ENCODE measurements around the gene FEM1C.

Gene FEM1C

GRCh38 chr5:115503420-115503819, 41.2 kb downstream of the FEM1C start:
- TF ChIP-seq, protein P1, sequence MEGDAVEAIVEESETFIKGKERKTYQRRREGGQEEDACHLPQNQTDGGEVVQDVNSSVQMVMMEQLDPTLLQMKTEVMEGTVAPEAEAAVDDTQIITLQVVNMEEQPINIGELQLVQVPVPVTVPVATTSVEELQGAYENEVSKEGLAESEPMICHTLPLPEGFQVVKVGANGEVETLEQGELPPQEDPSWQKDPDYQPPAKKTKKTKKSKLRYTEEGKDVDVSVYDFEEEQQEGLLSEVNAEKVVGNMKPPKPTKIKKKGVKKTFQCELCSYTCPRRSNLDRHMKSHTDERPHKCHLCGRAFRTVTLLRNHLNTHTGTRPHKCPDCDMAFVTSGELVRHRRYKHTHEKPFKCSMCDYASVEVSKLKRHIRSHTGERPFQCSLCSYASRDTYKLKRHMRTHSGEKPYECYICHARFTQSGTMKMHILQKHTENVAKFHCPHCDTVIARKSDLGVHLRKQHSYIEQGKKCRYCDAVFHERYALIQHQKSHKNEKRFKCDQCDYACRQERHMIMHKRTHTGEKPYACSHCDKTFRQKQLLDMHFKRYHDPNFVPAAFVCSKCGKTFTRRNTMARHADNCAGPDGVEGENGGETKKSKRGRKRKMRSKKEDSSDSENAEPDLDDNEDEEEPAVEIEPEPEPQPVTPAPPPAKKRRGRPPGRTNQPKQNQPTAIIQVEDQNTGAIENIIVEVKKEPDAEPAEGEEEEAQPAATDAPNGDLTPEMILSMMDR (conservative IDR thresholded peaks at IDR 0.05), result no peak
- H3K27ac ChIP-seq, result no peak overlapping the region

DNA sequence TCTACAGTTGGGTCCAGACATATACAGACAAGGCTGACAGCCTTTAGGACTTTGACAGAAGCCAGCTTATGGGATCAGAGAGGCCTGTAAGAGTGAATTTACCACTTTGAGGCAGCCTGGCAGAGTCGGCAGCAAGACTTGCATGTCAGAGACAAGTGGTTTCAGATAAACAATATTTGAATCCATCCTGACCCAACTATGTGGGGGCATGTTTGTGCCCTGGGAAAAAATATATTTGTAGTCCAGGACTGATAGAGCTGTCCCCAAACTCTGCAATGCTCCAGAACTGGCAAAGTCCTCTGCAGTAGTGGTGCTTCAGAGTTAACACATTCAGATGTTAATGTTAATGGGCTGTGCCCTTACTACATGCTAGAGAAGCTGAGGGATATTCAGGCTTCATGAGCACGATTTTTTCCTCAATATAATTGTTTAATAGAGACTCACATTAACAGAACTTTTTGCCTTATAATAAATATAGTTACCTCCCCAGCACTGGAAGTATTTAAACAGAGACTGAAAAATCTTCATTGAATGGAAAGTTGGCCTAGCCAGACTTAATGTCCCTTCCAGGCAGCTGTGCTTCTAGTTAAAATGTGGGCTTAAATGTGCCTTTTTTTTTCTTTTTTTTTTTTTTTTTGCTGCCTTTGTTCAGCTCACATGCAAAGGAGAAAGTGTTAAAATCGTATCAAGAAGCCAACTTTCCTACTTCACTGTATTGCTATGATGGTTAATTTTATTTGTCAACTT, 42.9 kb downstream of the FEM1C start:
- H3K27ac ChIP-seq, result no peak overlapping the region
- TF ChIP-seq, protein P1 (conservative IDR thresholded peaks at IDR 0.05), result no peak

GRCh38 chr5:115500225-115500624, 44.4 kb downstream of the FEM1C start:
- no peak overlapping the region for H3K27ac ChIP-seq
- TF ChIP-seq, protein P1 (conservative IDR thresholded peaks at IDR 0.05), result no peak

GRCh38 chr5:115496936-115497576, 47.5 kb downstream of the FEM1C start:
- TF ChIP-seq, protein P1 (conservative IDR thresholded peaks at IDR 0.05), result no peak
- no peak overlapping the region for H3K27ac ChIP-seq

DNA sequence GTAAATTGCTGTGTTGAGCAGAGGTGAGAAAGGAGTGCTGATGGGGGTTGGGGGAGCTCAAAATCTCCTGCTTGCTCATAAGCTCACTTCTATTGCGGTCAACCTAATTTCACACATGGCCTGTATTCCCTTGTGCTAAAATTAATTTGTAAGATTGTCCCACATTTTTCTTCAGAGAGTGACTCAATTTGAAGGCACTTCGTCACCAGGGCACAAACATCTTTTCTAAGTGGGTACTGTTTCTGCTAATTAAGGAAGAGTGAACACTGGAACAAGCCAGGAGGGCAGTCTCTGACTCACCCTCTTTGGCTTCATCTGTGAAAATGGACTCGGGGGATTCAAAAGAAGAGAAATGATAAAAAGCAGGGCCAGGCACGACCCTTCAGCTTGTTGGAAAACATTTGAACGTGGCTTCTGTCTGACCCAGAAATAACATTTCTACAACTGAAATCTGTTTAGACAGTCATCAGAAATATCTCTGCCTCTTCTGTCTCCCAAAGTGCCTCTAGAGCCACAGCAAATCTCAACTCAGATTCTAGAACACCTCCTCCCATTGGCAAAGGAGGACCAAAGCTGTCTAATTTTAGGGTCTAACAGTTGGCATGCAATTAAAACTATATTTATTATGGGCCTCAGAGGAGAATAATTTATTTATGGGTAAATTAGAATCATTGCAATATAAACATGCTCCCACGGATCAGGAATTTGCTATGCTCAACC, 49.8 kb downstream of the FEM1C start:
- TF ChIP-seq, protein P1 (conservative IDR thresholded peaks at IDR 0.05), result no peak
- no peak overlapping the region for H3K27ac ChIP-seq

DNA sequence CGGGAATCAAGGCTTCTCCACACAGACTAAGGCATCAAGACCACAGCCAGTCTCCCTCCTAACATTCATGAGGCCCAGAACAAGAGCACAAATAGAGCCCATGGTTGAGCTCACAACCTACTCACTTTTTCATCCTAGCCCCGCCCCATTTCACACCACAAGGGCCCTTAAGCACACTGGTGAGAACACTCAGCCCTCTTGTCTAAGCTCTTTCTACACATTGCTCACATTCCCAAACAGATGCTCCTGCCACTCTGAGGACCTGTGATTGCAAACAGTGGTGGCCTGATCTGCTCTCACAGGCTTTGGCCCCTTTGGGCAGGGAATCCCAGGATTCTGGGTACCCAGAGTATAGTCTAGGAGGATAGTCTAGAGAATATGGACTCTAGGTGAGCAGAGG, 54.0 kb downstream of the FEM1C start:
- peak overlapping the region; percentile 37 for H3K27ac ChIP-seq
- TF ChIP-seq, protein P1 (conservative IDR thresholded peaks at IDR 0.05), result no peak

DNA sequence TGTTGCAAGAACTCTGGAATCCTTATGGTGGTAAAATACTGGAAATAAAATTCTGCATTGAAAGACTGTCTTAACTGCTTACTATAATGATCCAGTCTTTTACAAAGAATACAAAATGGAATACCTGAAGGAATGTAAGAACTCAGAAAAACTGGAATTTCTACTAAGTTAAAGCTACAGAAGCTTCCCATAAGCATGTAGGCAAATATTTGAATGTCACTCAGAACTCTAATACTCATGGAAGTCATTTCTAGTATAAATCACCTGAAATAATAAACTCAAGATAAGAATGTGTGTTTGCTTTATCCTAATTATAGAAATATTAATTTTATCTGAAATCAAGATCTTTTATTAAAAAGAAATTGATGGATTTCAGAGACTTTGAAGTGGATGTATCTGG, 54.8 kb downstream of the FEM1C start:
- H3K27ac ChIP-seq, result peak overlapping the region; percentile 37
- TF ChIP-seq, protein P1 (conservative IDR thresholded peaks at IDR 0.05), result no peak

Data from VCaP (cell line).